ES-I3 (cell line): ENCODE measurements around the gene ARID4B.
"Not testable (repeated sequence)": the region's sequence is repeated elsewhere in the genome, so short reads cannot be mapped to it uniquely, and the experiment has no call there.

Experiments used
- H3K36me3 ChIP-seq: 2 replicates; pipeline ENCODE4 v1.6.1; 2013; ENCODE audit warnings: mild to moderate bottlenecking, low read length, control low read depth, moderate library complexity; ENCODE audit not compliant: insufficient read depth
- H3K4me1 ChIP-seq: 2 replicates; pipeline ENCODE4 v1.6.1; 2013; ENCODE audit warnings: mild to moderate bottlenecking, control low read depth, low read length; ENCODE audit not compliant: insufficient read depth
- H3K9ac ChIP-seq: 2 replicates; pipeline ENCODE4 v1.6.1; 2013; ENCODE audit warnings: low read depth, mild to moderate bottlenecking, low read length, moderate library complexity
- H3K9me3 ChIP-seq: 2 replicates; pipeline ENCODE4 v1.6.1; 2013; ENCODE audit warnings: mild to moderate bottlenecking, low read length, moderate library complexity; ENCODE audit not compliant: control insufficient read depth, insufficient read depth

The ARID4B gene

DNA sequence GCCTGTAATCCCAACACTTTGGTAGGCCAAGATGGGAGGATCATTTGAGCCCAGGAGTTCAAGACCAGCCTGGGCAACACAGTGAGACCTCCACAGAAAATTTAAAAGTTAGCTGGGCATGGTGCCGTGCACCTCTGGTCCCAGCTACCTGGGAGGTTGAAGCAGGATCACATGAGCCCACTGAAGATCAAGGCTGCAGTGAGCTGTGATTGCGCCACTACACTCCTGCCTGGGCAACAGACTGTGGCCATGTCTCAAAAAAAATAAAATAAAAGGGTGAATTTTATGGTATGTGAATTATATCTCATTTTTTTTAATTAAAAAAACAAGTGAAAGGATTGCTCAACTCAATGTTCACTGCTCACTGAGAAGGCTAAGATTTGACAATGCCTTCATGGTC is 8.7 kb downstream of the ARID4B start:
- H3K4me1 ChIP-seq: no peaks in the 10 kb centered on the region
- H3K9ac ChIP-seq: no peak overlapping the region
- peaks cover 13% of the 10 kb centered on the region; the same call in 1 of the 2 replicates for H3K36me3 ChIP-seq

DNA sequence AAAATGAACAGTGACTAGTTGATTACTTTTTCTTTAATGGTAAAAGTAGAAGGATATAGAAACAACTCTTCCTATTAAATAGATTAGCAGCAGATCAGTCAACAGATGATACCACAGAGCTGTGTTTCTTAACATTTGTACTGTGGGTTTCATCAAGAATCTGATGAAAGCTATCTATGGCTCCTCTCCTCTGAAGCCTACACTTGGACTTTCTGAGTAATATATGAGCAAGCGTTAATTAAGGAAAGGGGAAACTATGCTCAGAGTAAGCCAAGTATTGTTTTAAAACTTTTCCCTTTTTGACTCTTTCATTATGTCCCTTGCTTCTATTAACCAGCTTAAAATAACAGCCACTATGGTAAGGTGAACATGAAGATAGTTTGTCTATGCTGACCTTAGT is 10.8 kb downstream of the ARID4B start:
- no peaks in the 10 kb centered on the region for H3K4me1 ChIP-seq

More for the DNA sequence above, 8.7 kb downstream of the ARID4B start:
- no peaks in the 10 kb centered on the region for H3K9me3 ChIP-seq

DNA sequence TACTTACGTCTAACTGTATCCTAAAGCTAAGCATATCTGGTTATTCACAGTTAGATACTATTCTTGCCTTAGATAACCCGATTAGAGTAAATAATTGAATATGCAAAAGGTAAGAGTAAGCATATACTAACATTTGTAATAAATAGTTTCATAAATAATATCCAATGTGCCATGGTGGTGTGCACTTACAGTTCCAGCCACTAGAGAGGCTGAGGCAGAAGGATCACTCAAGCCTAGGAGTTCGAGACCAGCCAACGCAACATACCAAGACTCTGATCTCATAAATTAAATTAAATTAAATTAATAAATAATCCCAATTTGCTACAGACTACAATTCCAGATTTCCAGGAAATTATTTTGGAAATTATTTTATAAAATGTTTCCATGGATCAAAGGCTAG is 12.2 kb downstream of the ARID4B start:
- H3K4me1 ChIP-seq: no peaks in the 10 kb centered on the region
- no peak overlapping the region for H3K9ac ChIP-seq
- peaks cover 10% of the 10 kb centered on the region for H3K36me3 ChIP-seq
- H3K9me3 ChIP-seq: no peaks in the 10 kb centered on the region

More for the DNA sequence above, 10.8 kb downstream of the ARID4B start:
- peaks cover 9% of the 10 kb centered on the region; the same call in 1 of the 2 replicates for H3K36me3 ChIP-seq
- H3K9me3 ChIP-seq: no peaks in the 10 kb centered on the region
- no peak overlapping the region for H3K9ac ChIP-seq

DNA sequence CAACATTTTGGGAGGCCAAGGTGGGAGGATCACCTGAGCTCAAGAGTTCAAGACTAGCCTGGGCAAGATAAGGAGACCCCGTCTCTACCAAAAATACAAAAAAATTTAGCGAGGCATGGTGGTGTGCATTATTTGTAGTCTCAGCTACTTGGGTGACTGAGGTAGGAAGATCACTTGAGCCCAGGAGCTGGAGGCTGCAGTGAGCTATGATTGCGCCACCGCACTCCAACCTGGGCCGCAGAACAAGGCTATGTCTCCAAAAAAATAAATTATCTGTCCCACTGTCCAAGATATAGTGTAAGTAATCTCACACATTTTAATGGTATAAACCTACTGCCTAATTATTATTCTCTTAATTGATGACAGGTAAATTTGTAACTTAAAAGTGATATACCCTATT is 12.8 kb downstream of the ARID4B start:
- Histone ChIP-seq H3K36me3 (peaks cover 13% of the 10 kb centered on the region), H3K9me3 (peaks cover 3% of the 10 kb centered on the region; the same call in 1 of the 2 replicates), H3K9ac (no peak overlapping the region), H3K4me1 (no peaks in the 10 kb centered on the region)

DNA sequence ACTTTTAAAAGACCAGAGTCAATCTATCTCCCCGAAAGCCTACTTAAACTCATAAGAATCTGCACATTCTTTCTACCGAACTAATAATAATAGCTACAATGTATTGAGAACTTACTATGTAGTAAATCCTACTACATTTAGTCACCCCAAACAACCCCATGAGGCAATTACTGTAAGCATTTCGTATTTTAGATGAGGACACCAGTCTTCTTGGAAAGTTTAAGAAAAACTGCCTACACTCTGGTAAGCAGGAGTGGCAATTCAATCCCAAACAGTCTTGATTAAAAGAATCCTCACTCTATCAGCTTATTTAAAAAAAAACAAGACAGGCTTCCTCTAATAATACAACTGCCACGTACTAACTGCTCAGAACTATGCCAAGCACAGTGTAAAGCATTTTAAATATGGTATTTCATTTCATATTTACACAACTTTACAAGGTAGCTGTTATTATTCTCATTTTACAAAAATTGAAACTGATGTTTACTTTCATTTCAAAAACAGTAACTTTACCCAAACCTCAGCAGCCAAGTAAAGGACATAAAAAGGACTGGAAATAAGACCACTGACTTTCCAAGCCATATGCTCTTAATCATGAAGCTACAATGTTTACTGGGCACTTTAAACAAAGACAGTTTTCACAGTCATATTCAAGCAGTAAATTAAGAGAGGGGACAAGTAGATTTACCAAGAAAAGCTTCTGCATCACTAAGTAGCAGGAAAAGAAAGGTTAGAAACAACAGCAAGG is 13.9 kb downstream of the ARID4B start:
- H3K9me3 ChIP-seq: peaks cover 3% of the 10 kb centered on the region; the same call in 1 of the 2 replicates
- no peak overlapping the region for H3K9ac ChIP-seq
- H3K4me1 ChIP-seq: no peaks in the 10 kb centered on the region
- peaks cover 9% of the 10 kb centered on the region for H3K36me3 ChIP-seq

DNA sequence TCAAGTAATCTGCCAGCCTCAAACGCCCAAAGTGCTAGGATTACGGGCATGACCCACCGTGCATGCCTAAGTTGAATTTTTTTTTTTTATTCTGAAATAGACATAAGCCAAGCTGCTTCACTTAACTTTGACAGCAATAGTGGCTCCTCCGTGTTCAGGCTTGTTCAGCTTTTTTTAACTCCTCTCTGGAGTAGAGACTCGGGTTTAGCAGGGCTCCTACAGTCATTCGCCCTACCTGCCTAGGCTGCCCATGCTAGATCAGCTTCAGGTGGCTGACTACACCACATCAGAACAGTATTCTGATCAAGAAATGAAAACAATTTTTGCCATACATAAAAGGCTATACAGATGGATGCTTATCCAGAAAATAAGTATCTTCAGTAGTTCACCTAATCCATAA is 14.7 kb downstream of the ARID4B start:
- Histone ChIP-seq H3K9ac (no peak overlapping the region), H3K4me1 (no peaks in the 10 kb centered on the region), H3K36me3 (peaks cover 9% of the 10 kb centered on the region), H3K9me3 (peaks cover 3% of the 10 kb centered on the region; the same call in 1 of the 2 replicates)

DNA sequence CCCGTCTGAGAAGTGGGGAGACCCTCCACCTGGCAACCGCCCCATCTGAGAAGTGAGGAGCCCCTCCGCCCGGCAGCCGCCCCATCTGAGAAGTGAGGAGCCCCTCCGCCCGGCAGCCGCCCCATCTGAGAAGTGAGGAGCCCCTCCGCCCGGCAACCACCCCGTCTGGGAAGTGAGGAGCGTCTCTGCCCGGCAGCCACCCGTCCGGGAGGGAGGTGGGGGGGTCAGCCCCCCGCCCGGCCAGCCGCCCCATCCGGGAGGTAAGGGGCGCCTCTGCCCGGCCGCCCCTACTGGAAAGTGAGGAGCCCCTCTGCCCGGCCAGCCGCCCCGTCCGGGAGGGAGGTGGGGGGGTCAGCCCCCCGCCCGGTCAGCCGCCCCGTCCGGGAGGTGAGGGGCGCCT is 18.8 kb downstream of the ARID4B start:
- not testable (repeated sequence) for H3K9me3 ChIP-seq, H3K36me3 ChIP-seq, H3K9ac ChIP-seq, H3K4me1 ChIP-seq

DNA sequence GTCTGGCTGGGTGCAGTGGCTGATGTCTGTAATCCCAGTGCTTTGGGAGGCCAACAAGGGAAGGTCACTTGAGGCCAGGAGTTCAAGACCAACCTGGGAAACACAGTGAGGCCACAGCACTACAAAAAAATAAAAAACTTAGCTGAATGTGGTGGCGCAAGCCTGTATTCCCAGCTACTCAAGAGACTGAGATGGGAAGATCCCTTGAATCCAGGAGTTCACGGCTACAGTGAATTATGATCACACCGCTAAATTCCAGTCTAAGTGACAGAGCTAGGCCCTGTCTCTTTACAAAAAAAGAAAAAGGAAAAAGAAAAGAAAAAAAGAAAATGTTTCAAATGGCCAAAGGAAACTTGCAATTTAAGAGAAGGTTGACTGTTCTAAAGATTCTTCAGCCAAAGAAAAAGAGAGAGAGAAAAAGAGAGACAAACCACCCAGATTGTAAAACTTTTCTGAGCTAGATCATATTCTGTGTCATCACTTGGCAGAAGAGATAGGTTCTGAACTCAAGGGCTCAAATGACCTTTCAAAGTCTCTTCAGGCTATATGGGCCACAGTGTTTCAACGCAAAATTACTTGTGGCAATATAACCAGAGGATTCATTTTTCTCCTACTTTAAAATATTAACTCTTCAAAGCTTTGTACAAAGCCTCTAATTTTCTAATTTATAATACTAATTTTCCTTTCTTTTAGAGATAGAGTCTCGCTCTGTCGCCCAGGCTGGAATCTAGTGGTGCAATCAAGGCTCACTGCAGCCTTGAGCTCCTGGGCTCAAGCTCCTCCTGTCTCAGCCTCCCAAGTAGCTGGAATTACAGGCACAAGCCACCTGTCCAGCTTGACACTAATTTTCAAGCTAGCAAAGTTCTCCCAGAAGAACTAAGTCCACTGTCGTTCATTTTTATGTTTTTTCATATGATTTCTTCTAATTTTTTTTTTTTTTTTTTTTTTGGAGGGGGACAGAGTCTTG is 20.5 kb downstream of the ARID4B start:
- H3K9me3 ChIP-seq: peaks cover 3% of the 10 kb centered on the region; the same call in 1 of the 2 replicates
- H3K36me3 ChIP-seq: peaks cover 9% of the 10 kb centered on the region
- no peak overlapping the region for H3K9ac ChIP-seq
- H3K4me1 ChIP-seq: no peaks in the 10 kb centered on the region

DNA sequence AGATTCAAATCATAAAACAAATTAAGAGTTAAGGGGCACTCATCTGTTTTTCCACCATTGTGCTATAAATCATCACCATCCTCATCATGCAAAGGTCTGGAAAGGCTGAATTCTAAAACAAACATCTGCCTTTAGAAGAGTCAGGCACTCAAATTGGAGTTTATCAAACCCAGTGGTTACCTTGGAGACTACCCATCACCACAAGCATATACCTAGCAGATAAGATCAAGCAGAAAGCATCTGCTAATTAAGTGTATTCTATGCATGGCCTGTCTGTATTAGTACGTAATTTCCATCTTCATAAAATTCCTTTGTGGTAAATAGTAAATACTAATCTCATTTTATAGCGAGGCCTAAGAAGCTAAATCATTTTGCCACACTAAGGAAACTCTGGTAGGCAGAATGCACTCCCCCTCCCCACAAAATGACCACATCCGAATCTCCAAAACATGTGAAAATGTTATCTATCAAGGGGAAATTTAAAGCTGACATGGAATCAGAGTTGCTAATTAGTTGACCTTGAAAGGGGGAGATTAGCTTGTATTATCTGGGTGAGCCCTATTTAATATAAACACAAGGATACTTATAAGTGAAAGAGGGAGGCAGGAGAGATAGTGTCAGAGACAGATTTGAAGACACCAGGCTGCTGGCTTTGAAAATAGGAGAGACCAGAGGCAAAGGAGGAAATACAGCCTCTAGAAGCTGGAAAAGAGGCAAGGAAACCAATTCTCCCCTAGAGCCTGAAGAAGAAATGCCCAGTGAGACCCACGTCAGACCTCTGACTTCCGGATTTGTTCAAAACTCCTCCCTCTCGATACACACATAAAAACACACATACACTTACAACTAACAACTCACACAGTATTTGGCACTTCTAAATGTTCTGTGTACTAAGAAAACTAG is 23.2 kb downstream of the ARID4B start:
- Histone ChIP-seq H3K9me3 (no peaks in the 10 kb centered on the region), H3K4me1 (no peaks in the 10 kb centered on the region), H3K9ac (no peak overlapping the region), H3K36me3 (no peaks in the 10 kb centered on the region)

DNA sequence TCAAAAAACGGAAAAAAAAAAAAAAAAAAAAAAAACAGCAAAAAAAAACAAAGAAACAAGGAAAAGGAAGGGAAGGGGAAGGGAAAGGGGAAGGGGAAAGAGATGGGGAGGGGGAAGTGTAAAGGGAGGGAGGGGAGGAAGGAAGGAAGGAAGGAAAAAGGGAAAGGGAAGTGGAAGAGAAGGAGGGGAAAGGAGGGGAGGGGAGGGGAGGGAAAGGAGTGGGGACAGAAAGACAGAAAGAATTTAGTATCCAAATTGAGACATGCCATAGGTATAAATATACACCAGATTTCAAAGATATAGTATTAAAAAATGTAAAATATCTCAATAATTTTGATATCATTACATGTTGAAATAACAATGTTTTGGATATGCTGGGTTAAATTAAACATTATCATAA is 25.8 kb downstream of the ARID4B start:
- Histone ChIP-seq H3K4me1 (no peaks in the 10 kb centered on the region), H3K9me3 (no peaks in the 10 kb centered on the region), H3K36me3 (no peaks in the 10 kb centered on the region), H3K9ac (no peak overlapping the region)

DNA sequence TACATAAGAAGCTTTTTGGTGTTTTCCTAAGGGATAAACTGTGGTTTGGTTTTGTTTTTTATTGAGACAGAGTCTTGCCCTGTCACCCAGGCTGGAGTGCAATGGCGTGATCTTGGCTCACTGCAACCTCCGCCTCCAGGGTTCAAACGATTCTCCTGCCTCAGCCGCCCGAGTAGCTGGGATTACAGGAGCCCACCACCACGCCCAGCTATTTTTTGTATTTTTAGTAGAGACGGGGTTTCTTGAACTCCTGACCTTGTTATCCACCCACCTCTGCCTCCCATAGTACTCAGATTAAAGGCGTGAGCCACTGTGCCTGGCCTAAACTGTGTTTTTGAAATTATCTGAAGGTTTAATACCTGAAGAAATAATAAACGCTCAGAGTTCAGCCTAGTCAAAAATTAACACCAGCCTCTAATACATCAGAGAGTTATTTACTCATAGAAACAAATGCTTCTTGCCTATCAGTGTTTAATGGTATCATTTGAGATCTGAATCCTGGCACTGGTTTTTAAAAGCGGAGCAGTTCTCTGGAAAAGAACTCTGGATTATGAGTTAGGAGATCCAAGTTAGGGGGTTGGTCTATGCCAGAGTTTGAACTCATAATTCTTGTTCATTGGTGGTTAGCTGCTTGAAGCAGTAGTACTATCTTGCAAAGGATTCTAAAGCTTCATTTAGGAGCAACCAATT is 28.7 kb downstream of the ARID4B start:
- H3K9me3 ChIP-seq: no peaks in the 10 kb centered on the region
- no peak overlapping the region for H3K9ac ChIP-seq
- H3K36me3 ChIP-seq: no peaks in the 10 kb centered on the region
- H3K4me1 ChIP-seq: no peaks in the 10 kb centered on the region

DNA sequence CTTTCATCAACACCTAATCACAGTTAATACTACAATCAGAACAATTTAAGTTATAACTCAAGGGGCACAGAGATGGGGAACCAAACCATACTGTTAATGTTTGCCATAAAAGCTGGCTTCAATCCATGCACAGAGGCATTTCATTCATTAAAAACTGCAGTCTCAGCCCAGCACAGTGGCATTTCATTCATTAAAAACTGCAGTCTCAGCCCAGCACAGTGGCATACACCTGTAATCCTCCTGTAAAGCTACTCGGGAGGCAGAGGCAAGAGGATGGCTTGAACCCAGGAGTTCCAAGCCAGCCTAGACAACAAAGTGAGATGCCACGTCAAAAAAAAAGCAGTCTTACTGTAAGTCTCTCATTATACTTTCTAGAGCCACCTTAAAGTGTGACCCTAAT is 29.2 kb downstream of the ARID4B start:
- Histone ChIP-seq H3K9me3 (no peaks in the 10 kb centered on the region), H3K4me1 (peaks cover under 1% of the 10 kb centered on the region; the same call in 1 of the 2 replicates), H3K9ac (no peak overlapping the region), H3K36me3 (no peaks in the 10 kb centered on the region)

DNA sequence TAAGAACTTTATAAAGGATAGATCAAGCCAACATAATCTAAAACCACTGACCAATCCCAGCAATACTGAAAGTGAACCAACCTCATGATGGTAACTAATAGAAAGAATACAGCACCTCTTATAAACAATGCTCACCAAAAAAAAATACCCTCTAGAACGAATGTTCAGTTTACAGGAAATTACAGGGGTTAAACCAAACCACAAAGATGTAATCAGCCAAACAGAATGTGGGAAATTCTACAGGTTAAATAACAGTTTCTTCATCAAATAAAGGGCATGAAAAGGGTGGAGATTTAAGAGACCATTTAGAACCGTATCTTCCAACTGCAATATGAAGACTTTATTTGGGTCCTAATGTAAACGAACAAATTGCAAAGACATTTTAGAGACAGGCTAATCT is 30.4 kb downstream of the ARID4B start:
- Histone ChIP-seq H3K4me1 (peaks cover 6% of the 10 kb centered on the region; the same call in 1 of the 2 replicates), H3K9me3 (no peaks in the 10 kb centered on the region), H3K36me3 (no peaks in the 10 kb centered on the region), H3K9ac (no peak overlapping the region)
